NCI-H2171 (cell line): ENCODE results near the gene RBL1.
"Not testable (repeated sequence)": the region's sequence is repeated elsewhere in the genome, so short reads cannot be mapped to it uniquely, and the experiment has no call there.

Experiments
- DNase-seq: peaks from one replicate; lab custom pipeline; 2025; lab: John Stamatoyannopoulos, UW

The RBL1 gene

GRCh38 chr20:36992802-36993334, 102.9 kb downstream of the RBL1 start:
- no peak for DNase-seq

- no peak for DNase-seq
Observed at GRCh38 chr20:36991703-36992102, 104.1 kb downstream of the RBL1 start.

- DNase-seq = no peak
Observed at GRCh38 chr20:36989797-36990196, 106.0 kb downstream of the RBL1 start.

- DNase-seq = peak; percentile 58
Observed at GRCh38 chr20:36988494-36988966, 107.3 kb downstream of the RBL1 start.

GRCh38 chr20:36984257-36984638, 111.5 kb downstream of the RBL1 start:
- DNase-seq = peak; percentile 69

- DNase-seq = no peak
Observed at GRCh38 chr20:36975099-36975818, 120.5 kb downstream of the RBL1 start.

GRCh38 chr20:36974660-36975059, 121.1 kb downstream of the RBL1 start:
- no peak for DNase-seq

- DNase-seq = no peak
Observed at GRCh38 chr20:36971103-36971502, 124.7 kb downstream of the RBL1 start.

GRCh38 chr20:36969478-36970186, 126.2 kb downstream of the RBL1 start:
- no peak for DNase-seq

- DNase-seq = no peak
Observed at GRCh38 chr20:36969051-36969450, 126.7 kb downstream of the RBL1 start.

GRCh38 chr20:36967636-36968035, 128.2 kb downstream of the RBL1 start:
- no peak for DNase-seq

- not testable (repeated sequence) for DNase-seq
Observed at GRCh38 chr20:36966965-36967364, 128.8 kb downstream of the RBL1 start.

GRCh38 chr20:36962354-36962941, 133.3 kb downstream of the RBL1 start:
- DNase-seq = not testable (repeated sequence)

GRCh38 chr20:36959242-36959641, 136.6 kb downstream of the RBL1 start:
- DNase-seq = no peak

- no peak for DNase-seq
Observed at GRCh38 chr20:36957875-36958667, 137.7 kb downstream of the RBL1 start.

- no peak for DNase-seq
Observed at GRCh38 chr20:36956674-36957073, 139.1 kb downstream of the RBL1 start.

GRCh38 chr20:36956016-36956415, 139.8 kb downstream of the RBL1 start:
- DNase-seq = no peak

- no peak for DNase-seq
Observed at GRCh38 chr20:36951979-36952738, 143.6 kb downstream of the RBL1 start.

GRCh38 chr20:36951198-36951978, 144.4 kb downstream of the RBL1 start, which contains the start of gene SAMHD1:
Gene SAMHD1 (minus strand): TSS chr20:36951708. CDS start chr20:36951643, 65 bp downstream.
- DNase-seq = peak; percentile 91
